HG03159 (cell line): ENCODE results near the gene ADAMTS4.

Source experiments
- ATAC-seq: cut with Tn5 transposase; IDR thresholded peaks from one replicate; pipeline ENCODE4 v1.9.1; 2021; ENCODE audit warnings: mild to moderate bottlenecking, moderate library complexity; ENCODE audit not compliant: unreplicated experiment

Gene ADAMTS4

DNA sequence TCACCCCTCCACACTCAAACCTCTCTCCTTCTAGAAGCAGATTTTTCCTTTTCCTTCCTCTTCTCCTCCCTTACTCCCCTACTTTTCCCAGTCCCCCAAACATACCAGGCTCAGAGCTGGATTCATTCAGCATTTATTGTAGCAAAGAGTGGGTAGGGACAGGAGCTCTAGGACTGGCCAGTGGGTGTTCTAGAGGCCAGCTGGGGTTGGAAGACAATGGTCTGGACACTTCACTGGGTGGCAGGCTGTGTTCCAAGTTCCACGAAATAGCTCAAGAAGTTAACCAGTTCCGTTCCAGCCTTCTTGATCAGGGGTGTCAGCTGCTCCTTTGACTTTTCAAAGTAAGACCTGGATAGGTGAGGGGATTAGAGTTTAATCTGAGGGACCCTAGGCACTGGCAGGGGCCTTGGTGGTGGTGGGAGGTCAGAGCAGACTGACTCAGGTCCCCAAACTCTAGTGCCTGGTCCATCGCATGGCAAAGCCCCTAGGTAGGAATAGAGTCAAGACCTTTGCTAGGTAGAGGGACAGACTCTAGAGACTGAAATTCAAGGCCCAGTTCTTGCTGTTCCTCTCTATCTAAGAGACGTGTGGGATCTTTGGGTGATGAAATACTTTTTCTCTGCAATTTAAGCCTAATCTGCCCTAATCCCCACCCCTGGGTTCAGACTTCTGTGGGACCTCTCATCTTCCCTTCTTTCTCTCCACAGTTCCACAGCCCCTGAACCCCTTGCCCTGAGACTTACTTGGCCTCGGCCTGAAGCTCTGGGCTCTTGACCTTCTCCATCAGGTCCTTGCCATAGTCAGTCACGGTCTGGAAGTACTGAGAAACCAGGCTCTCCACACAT, 23.5 kb upstream of the ADAMTS4 start:
- ATAC-seq, result no peak

DNA sequence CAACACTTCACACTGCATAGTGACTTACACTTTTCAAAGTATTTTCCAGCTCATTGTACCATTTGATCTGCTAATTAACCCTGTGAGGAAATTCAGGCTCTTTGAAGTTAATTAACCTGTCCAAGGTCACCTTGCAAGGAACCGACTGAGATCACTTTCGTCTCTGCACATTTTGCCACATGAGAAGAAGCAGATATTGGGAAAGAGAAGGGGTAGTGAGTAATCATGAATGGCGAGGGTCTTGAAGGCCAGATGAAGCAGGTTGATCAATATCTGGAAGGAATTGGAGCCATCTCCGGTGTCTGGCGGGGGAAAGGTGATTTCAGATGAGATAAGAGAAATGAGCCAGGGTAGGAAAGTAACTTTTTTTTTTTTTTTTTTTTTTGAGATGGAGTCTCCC, 21.1 kb upstream of the ADAMTS4 start:
- no peak for ATAC-seq

DNA sequence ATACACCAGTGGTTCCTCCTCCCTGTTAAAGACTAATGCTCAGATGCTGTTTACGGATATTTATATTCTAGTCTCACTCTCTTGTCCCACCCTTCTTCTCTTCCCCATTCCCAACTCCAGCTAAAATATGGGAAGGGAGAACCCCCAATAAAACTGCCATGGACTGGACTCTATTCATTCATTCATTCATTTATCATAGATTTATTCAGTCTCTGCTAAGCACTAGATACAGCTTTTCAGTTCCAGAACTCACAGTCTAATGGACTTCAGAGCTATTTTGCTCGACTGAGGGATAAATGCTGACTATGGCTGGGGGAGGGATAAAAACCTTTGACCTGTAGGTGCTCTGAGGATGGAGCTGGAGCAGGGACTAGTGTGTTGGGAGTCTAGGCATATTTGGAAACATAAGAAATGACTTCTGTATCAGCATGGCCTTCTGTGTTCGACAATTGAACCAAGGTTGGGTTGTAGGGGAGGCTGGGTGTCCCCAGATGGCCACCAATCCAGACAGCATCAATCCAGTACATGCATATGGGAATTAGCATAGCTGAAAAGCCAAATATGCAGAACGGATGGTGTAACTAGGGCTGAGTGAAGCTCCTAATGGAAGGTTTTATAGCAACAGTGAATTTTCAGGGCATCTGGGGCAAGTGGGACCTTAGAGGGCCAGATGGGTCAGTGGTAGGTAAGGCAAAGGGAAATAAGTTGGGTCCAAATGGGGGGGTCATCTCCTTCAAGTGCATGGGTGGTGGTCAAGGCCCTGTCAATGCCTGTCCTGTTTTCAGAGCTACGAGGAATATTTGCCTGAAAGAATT, 20.4 kb upstream of the ADAMTS4 start:
- no peak for ATAC-seq

DNA sequence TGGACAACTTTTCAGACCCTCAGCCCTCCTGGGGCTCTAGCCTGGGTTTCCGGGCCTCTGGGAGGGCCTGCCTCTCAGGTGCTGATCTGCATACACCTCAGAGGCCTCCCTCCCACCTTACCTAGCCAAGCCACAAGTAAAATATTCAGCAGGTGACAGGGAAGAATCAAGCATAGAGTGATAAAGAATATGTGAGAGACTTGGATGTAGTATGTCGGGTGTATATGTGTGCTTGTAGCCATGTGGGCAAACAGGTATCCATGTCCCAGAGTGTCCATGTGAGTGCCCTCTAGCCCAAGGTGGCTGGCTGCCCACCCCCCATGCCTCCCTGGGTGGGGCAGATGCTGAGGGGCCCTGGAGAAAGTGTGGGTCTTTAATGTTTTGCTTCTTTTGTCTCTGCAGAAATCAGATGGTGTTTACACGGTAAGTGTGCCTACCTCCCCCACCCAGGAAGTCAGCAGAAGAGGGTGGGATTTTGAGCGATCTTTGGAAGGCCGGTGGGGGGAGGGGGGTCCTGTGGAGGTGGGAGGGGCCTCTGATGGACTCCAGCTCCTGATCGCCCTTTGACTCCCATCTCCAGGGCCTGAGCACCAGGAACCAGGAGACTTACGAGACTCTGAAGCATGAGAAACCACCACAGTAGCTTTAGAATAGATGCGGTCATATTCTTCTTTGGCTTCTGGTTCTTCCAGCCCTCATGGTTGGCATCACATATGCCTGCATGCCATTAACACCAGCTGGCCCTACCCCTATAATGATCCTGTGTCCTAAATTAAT, 19.6 kb upstream of the ADAMTS4 start:
- ATAC-seq, result no peak

DNA sequence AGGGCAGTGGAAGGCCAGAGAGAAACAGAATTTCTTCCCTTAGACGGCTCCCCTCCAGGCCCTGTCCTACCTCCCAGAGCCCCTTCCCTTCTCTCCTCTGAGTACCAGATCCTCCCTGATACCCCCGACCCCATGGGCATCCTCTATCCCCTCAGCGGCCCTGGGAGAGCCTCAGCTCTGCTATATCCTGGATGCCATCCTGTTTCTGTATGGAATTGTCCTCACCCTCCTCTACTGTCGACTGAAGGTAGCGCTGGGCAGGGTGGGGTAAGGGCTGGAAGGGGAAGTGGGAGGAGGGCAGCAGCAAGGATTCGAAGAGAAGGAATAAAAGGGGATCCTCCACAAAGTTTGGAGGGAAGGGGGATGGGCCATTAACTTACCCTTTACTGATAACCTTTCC, 19.0 kb upstream of the ADAMTS4 start:
- no peak for ATAC-seq

DNA sequence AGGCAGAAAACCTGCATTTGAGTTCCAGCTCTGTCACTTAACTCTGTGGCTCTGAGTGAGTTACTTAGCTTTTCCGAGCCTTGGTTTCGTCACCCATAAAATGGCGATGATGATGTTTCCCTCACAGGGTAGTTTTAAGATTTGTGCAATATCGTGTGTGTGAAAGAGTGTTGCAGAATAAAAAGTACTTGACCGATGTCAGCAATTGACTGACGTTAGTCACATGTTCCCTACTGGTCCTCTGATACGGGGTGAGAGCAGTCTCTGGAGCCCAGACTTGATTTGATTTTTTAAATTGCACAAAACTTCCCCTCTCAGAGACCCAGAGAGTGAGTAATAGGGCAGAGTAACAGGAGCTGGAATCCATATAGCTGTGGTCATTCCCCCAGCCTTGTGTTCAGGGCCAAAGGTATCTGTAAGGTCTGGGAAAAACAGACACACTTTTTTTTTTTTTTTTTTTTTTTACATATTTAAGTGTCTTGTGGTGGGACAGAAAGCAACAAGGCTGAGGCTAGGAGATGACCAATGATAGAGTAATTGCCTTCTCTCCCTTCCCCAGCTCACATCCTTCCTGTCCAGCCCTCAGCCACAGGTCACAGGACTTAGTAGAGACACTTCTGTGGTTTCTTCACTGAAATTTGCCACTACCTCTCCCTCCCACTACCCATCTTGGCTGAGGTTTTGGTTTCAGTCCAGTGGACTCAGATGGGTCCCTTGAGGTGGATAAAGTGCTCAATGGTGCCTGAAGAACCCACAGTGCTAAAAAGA, 18.3 kb upstream of the ADAMTS4 start:
- peak; percentile 82 for ATAC-seq

DNA sequence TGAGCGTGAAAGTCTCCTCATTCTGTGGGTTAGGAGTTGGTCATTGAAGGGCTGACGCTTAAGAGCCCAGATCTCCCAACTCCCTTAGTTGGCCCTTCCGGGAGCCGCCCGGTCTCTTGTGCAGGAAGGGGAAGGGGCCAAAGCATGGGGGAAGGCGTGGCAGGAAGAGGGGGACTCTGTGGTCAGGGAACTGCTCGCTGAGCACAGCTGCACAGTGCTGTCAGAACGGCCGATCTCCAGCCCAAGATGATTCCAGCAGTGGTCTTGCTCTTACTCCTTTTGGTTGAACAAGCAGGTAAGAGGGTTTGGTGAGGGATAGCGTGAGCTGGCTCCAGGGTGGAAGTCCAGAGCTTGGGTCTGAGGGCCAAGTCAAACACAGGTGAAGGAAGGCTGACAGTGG, 16.2 kb upstream of the ADAMTS4 start, which contains the start of gene FCER1G:
Gene FCER1G (plus strand): TSS at position 220 of the 400 bp plus-strand sequence. CDS start 27 bp downstream, at position 247.
- ATAC-seq, result no peak

DNA sequence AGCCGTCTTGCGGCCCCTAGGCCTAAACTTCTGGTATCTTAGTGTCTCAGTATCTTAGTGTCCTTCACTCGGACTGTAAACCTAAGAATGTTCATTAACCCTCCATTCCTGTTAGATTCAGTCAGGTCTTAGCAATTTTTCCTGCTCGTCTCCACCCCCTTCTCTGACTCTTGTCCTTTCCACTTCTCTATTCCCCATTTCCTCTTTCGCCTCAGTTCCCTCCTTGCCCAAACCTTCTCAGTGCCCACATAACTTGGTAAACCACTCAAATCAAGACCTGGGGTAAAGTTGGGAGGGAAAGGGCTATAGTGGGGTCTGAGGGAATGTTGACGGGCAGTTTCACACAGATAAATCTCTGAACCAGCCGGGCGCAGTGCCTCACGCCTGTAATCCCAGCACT, 15.5 kb upstream of the ADAMTS4 start:
- ATAC-seq, result no peak

DNA sequence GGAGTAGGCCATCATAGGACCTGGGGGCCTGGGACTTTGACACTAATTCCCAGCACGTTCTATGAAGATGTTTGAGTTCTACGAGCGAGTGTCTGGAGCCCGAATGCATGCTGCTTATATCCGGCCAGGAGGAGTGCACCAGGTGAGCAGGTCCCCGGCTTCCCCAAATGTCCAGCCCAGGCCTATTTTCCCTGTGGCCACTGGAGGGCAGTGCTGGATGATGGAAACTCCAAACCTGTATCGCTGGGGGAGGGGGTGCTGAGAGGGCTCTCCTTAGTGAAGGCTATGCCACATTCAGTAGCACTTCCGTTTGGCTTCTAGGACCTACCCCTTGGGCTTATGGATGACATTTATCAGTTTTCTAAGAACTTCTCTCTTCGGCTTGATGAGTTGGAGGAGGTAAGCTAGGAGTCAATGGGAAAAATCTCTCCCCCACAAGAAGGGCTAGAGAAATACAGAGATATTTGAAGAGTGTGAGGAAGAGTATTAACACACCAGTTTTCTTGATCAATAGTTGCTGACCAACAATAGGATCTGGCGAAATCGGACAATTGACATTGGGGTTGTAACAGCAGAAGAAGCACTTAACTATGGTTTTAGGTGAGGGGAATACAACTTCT, 11.0 kb upstream of the ADAMTS4 start:
- ATAC-seq, result peak; percentile 63

DNA sequence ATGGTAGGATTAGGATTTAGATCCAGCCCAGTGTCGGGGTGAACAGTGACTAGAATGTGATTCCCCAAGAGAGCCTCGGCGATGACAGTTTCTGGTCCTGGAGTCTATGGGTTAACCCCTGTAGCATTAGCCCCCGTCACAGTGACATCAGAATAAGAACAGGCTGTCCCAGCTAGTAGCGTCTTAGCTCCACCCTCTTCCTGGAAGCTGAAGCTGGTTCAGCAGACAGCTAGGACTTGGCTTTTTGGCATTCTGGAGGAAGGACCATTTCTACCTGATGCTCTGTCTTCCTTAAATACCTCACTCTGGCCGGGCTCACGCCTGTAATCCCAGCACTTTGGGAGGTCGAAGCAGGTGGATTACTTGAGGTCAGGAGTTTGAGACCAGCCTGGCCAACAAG, 8.3 kb upstream of the ADAMTS4 start:
- ATAC-seq, result no peak

DNA sequence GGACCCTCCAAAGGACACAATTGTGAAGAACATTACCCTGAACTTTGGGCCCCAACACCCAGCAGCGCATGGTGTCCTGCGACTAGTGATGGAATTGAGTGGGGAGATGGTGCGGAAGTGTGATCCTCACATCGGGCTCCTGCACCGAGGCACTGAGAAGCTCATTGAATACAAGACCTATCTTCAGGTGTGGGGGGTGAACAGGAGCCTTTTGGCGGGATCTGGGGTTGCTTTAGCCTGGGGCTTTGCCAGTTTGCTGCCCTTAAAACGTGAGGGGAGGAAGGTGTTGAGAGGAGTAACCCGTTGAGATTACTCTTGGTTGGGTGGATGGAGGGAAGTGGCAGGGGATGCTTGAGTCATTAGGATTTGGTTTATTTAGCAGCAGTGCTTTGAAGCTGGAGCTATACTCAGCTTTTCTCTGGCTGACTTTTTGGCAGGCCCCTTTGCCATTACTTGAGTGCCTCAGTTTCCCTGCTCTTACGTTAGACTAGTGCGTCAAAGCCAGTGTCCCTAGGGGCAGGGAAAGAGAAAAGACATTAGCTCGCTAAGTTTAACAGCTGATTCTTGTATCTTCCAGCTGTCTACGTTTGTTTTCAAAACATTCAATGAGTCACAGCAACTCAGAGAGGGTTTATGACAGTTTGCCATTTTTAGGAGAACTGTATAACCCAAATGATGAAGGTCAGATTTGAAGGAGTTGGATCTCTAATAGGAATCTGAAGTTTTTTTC, 7.7 kb upstream of the ADAMTS4 start:
- ATAC-seq, result no peak

DNA sequence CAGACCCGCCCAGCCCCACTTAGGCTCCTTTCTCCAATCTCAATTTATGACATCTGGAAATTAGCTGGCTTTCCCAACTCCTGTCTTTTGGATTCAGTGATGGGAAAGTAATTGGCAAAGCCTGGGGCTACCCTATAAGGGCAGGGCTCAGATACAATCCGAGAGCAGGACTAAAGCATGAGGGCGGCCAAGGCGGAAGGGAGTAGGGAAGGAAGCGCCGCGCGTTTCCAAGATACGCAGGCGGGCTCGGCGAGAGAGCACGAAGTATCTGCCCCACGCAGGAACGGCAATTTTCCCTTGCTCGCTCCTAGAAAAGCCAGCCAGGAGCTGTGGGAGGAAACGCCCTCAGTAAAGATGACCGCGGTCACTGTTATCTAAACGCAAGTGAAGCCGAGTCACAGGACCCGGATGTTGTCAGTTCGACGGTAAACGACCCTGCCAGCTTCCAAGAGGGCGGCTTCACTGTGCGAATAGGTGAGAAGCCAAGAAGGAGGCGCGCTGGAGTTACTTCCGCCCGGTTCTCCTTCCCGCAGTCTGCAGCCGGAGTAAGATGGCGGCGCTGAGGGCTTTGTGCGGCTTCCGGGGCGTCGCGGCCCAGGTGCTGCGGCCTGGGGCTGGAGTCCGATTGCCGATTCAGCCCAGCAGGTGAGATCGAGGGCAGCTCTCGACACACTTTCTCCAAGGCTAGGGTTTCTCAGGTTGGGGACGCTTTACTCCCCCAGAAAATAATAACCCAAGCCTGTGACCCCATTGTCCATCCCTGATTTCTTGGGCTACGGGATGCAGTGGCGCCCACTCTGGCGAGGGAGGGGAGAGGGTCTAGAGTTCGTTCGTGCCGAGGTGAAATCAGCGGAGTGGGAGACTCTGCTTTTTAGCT, 3.2 kb upstream of the ADAMTS4 start, which contains the start of gene NDUFS2:
Gene NDUFS2 (plus strand): TSS at position 532 of the 877 bp plus-strand sequence. CDS start 19 bp downstream, at position 551.
- ATAC-seq, result peak; percentile 94

DNA sequence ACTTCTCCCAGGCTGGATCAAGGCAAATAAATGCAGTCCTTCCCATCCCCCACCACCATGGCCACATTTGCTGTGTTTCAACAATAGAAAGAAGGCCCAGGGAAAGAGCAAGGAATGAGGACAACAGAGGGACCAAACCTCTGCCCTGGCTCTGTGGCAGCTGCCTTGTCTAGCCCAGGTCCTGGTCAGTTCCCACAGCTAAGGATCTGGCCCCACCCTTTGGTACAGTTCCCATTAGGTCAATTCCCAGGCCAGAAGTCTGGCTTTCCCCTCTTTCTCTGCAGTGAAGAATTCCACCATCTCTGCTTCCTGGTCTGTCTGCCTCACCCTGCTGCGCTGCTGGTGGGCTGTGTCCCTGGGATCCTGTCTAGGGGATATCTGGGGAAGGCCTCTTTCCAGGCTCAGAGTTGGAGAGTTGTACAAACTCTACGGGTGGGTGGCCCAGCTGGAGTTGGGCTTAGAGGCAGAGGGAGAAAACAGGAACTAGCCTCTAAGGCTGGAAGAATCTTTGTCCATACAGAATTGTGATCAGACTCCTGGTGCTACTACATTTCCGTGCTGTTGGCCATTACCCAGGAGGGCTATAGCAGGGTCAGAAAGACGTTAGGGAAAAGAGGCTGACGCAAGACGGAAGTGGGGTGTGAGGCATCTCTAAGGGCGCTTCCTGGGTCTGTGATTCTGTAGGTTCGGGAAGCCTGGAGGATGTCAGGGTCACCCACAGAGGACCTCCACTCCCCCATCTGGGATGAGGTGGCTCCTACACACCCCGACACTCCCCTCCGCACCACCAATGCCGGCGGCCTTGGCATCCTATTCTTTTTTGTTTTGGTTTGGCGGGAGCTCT, 2.4 kb upstream of the ADAMTS4 start:
- ATAC-seq, result peak; percentile 9

DNA sequence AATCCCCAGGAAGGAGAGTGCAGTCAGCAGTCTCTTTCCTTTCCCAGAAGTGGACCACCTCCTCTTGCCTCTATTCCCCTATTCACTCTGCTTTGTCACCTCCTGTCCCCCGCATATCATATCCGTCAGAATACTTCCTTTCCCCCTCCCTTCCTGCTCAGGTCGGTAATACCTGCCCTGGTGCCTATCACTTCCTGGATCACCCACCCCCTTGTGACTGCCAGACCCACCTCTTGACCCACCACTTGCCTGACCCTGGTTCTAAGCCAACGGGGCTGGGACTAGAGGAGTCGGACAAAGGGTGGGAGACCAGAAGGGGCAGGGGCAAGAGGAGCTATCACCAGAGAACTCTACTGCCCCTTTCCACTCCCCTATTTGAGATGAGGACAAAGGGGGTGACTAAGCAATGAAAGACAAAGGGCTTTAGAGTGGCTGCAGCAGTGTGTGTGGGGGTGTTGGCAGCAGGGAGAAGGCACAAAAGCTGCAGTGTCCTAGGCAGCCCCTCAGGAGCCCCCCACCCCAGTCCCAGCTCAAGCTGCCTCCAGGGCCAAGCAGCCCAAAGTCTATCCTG, 1.7 kb upstream of the ADAMTS4 start:
- ATAC-seq, result no peak

DNA sequence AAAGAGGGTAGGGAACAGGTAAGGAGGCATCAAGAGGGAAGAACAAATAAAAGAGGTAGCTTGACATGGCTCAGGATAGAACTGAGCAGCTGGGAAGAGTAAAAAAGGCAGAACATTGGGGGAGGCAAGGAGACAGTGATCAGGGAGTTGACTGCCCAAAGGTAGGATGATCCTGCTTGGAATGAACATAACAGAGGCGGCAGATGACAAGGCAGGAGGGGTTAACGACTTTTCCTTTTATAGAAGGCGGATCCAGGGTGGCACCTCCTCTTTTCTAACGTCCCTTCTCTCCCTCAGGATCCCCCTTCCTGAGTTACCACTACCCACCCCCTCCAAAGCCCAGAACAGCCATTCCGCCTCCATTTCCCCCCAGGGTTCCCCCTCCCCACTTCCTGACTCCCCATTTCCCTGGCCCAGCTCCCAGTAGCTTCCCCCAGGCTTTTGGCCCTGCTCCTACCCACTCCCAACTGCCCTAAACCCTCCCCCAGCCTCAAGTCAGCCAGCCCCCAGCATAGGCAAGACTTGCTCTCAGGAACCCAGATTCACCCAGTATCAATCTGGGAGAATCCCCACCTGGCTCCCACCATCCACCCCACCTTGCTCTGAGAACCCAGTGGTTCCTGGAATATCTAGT, 769 bp upstream of the ADAMTS4 start:
- no peak for ATAC-seq

DNA sequence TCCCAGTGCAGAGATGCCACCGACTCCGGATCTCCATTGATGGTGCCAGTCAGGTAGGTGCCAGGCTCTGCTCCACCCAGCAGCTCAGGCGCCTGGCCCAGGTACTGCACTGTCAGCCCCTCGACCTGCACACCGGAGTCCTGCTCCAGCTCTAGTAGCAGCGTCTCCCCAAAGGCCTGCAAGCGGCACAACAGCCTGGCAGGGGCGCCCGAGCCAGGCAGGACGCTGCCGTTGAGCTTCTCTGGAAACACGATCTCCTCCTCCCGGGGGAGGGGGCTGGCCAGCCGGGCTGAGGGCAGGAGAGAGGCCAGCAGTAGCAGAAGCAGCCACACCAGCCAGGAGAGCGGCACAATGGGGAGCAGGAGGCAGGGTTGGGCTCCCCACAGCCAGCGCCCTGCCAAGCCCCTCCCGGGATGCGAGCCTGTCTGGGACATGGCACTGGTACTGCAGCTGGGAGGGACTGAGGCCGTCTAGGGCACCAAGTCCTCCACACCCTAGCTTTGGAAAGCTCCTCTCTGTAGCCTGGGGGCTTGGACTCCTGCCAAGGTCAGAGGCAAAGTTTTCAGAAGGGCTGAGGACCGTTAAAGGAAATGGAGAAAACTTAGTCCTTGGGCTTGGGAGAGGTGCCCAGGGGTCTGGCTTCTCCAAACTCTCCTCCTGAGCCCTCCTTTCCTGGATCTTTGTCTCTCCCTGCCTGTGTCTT, 509 bp downstream of the ADAMTS4 start:
- no peak for ATAC-seq
